H1 (cell line): ENCODE results near the gene PMM1. TPM values are rescaled to one million over a fixed set of nuclear protein-coding genes. Genes with fewer than 3 reads are reported as not detected.

Experiments
- SIX5 ChIP-seq: IDR thresholded peaks from 2 replicates; pipeline ENCODE4 v1.6.1; 2011; ENCODE audit warnings: mild to moderate bottlenecking, low read depth, low read length
- polyA plus RNA-seq, 7 experiments: library from polyadenylated mRNA; depleted of rRNA in 3 of 7; stranded (reverse) in 5 of 7; unstranded in 2 of 7; fragments of >200 nt in 5 of 7; fragments of 200-250 nt in 2 of 7; gene quantifications; 1 replicate in 5 of 7; 2 replicates in 1 of 7; 4 replicates in 1 of 7; pipeline versions ENCODE4 v1.2.1 to v1.2.3, GENCODE V29; 2011 to 2013; ENCODE audit warnings: missing spikeins in 2 of 7, mixed read lengths in 2 of 7
- total RNA-seq: library from RNA; stranded (reverse); fragmentation: NEBNext Ultra II Directional; extraction: Animal tissue kit (Norgen Biotek cat#: 25700); gene quantifications from 2 replicates; pipeline ENCODE4 v1.2.1, GENCODE V29; 2021

The PMM1 gene
- total and polyA plus RNA-seq, 2 of the 8 experiments (the other 6 are each of a cell fraction or from before 2014, with no cell fraction given): 11.3 to 20.0 TPM

- TF ChIP-seq SIX5: no peak
Observed at GRCh38 chr22:41564563-41564962, 25.1 kb downstream of the PMM1 start (continued).
